Esophagus squamous epithelium (tissue), 4 donors: Measurements from ENCODE around the gene GLTP.

Experiments used
- CTCF ChIP-seq, 6 experiments: fragments of 450-650 bp in 4 of 6; fragments of 200-600 bp in 2 of 6; sonication (generic) in 2 of 6; IDR thresholded peaks; one replicate each; pipeline ENCODE4 v1.5.1; 2016 to 2019; ENCODE audit warnings: antibody characterized with exemption in 6 of 6, mild to moderate bottlenecking in 4 of 6, moderate library complexity in 4 of 6
- POLR2A ChIP-seq, 4 donors: fragments of 450-650 bp; IDR thresholded peaks; one replicate each; pipeline ENCODE4 v1.6.1; 2017; ENCODE audit warnings: antibody characterized with exemption in 4 of 4, mild to moderate bottlenecking in 4 of 4, moderate library complexity in 3 of 4

- TF ChIP-seq POLR2A (IDR thresholded peaks at IDR 0.05), result no peak
- peak in 2 of 6 experiments; percentile 9 to 55 for TF ChIP-seq CTCF (IDR thresholded peaks at IDR 0.05)
These were observed 30.6 kb upstream of the GLTP start for GRCh38 chr12:109910969-109911348.
